ENCODE measurements around the gene ACKR1. TPM values are rescaled to one million over a fixed set of nuclear protein-coding genes. Genes with fewer than 3 reads are reported as not detected.

ACKR1 gene
- total and polyA plus RNA-seq, 2 of the 13 experiments (the other 11 are each of a cell fraction or from before 2014, with no cell fraction given): not detected

GRCh38 chr1:159177272-159177907, 27.3 kb upstream of the ACKR1 start (continued):
- TF ChIP-seq DMTF1 (CRISPR knock-in tag; IDR thresholded peaks at IDR 0.05): no peak
- peak; percentile 79; the same call in 1 of the 2 replicates for TF ChIP-seq ZXDC (CRISPR knock-in tag; IDR thresholded peaks at IDR 0.05)
- no peak for TF ChIP-seq EZH2 (conservative IDR thresholded peaks at IDR 0.05; ENCODE audit: low read depth, low read length)
- TF ChIP-seq TAF15 (IDR thresholded peaks at IDR 0.05; ENCODE audit: low read depth, low read length, poor library complexity, severe bottlenecking): no peak
- TF ChIP-seq SALL1 (CRISPR knock-in tag; IDR thresholded peaks at IDR 0.05): peak; percentile 89
- TF ChIP-seq NR2F1 (CRISPR knock-in tag; IDR thresholded peaks at IDR 0.05): peak in 1 of 2 experiments; percentile 33; a peak in 1 of 4 replicates
- TF ChIP-seq HCFC1 (IDR thresholded peaks at IDR 0.05; ENCODE audit: low read depth, low read length): no peak
- TF ChIP-seq IRF9 (CRISPR knock-in tag; IDR thresholded peaks at IDR 0.05; ENCODE audit: borderline replicate concordance): peak; percentile 40; the same call in 1 of the 2 replicates
- no peak for TF ChIP-seq CHD4 (IDR thresholded peaks at IDR 0.05; ENCODE audit: borderline replicate concordance, low read length)
- TF ChIP-seq ZBTB2 (CRISPR knock-in tag; IDR thresholded peaks at IDR 0.05; ENCODE audit: low read depth): peak; percentile 58; the same call in 1 of the 2 replicates
- TF ChIP-seq ZNF761 (CRISPR knock-in tag; conservative IDR thresholded peaks at IDR 0.05): no peak
- TF ChIP-seq BRCA1 (CRISPR knock-in tag; IDR thresholded peaks at IDR 0.05): peak; percentile 99
- TF ChIP-seq IRX3 (CRISPR knock-in tag; IDR thresholded peaks at IDR 0.05; ENCODE audit: borderline replicate concordance, low read depth): peak; percentile 91; the same call in 1 of the 2 replicates
- TF ChIP-seq STAT5B (CRISPR knock-in tag; IDR thresholded peaks at IDR 0.05): peak; percentile 99
- peak; percentile 82; the same call in 1 of the 2 replicates for TF ChIP-seq ZNF614 (CRISPR knock-in tag; IDR thresholded peaks at IDR 0.05; ENCODE audit: borderline replicate concordance)
- TF ChIP-seq ZFYVE20 (CRISPR knock-in tag; IDR thresholded peaks at IDR 0.05; ENCODE audit: borderline replicate concordance, low read depth): 0 out of 2 replicates have a peak, but pooled peaks have one; percentile 78
- peak; percentile 96 for TF ChIP-seq MIXL1 (CRISPR knock-in tag; IDR thresholded peaks at IDR 0.05)
- TF ChIP-seq TIGD3 (CRISPR knock-in tag; IDR thresholded peaks at IDR 0.05; ENCODE audit: borderline replicate concordance): peak; percentile 81; the same call in 1 of the 2 replicates
- peak; percentile 37; the same call in 1 of the 2 replicates for TF ChIP-seq ZNF629 (CRISPR knock-in tag; conservative IDR thresholded peaks at IDR 0.05)

Measured in HepG2 (cell line).